IPS DF 6.9 (cell line): ENCODE results near the gene HAVCR2.

Experiments used
- DNase-seq: peaks from one replicate; pipeline ENCODE4 v3.0.0-alpha.2; 2013; ENCODE audit warnings: low read depth, low spot score
- H3K27ac ChIP-seq: one replicate; pipeline ENCODE4 v1.5.1; 2013; ENCODE audit warnings: low read length, control low read depth
- H3K27me3 ChIP-seq: 2 replicates; pipeline ENCODE4 v1.6.1; 2013; ENCODE audit warnings: mild to moderate bottlenecking, low read length; ENCODE audit not compliant: control insufficient read depth, insufficient read depth
- H3K36me3 ChIP-seq: 2 replicates; pipeline ENCODE4 v1.6.1; 2013; ENCODE audit warnings: low read length; ENCODE audit not compliant: control insufficient read depth, insufficient read depth
- H3K4me1 ChIP-seq: 2 replicates; pipeline ENCODE4 v1.6.1; 2013; ENCODE audit warnings: low read length; ENCODE audit not compliant: control insufficient read depth, insufficient read depth
- H3K4me3 ChIP-seq: 2 replicates; pipeline ENCODE4 v1.5.1; 2013; ENCODE audit warnings: mild to moderate bottlenecking, low read length
- H3K9me3 ChIP-seq: 2 replicates; pipeline ENCODE4 v1.6.1; 2013; ENCODE audit warnings: low read length, inconsistent platforms; ENCODE audit not compliant: control insufficient read depth, insufficient read depth
- WGBS: extraction: QIAGEN DNeasy Blood & Tissue Kit; methylation state at CpG from one replicate; pipeline ENCODE4 v1.1.7; 2013; ENCODE audit warnings: mixed read lengths, missing lambda C conversion rate; ENCODE audit not compliant: insufficient read length, insufficient coverage; 5-methylcytosine and 5-hydroxymethylcytosine counted together

HAVCR2 gene

DNA sequence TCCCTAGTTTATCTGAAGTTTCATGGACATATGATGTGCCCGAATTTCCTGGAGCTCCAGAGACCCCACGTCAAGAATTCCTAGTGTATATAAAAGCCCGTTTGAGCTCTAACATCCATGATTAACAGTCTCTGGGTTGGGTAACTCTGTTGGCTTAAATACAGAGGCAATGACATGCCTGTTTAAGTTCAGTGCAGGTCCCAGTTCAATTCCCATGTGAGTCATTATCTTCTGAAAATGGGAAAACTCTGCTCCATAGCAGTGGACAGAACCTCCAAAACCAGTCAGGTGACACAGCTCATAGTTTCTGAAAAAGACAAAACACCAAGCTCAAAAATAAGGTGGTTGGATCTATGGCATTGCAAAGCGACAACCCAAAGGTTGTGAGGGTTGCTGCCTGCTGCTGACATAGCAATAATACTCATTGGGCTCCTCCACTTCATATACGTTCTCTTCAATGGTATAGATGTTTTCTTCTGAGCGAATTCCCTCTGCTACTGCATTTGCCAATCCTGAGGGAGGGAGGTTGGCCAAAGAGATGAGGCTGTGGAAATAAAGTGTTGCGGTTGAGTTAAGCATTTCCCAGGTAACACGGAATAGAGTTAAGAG, 22.0 kb downstream of the HAVCR2 start:
- Histone ChIP-seq H3K27ac (no peak overlapping the region), H3K27me3 (no peaks in the 10 kb centered on the region), H3K4me1 (no peaks in the 10 kb centered on the region), H3K4me3 (no peak overlapping the region), H3K9me3 (no peaks in the 10 kb centered on the region), H3K36me3 (no peaks in the 10 kb centered on the region)
- DNase-seq, result no peak
- no CpG with 5 or more reads among the region's 8 CpGs for WGBS

DNA sequence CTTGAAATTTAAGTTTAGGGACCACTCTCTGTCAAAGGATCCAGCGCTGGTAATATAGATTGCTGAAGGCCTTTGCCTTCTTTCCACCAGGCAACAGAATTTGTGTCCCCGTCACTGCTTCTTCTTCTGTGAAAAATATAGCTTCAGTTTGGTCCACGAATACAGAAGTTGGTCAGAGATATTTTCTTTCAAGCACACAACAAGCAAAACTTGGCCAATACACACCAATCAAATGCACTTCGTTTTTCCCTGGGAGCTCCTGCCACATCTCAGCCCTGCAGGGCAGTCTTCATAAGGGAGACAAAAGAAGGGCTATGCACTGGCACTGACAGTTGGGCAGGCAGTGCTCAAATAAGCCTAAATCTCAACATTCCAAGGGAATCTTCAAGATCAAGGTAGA, 22.9 kb downstream of the HAVCR2 start:
- no peaks in the 10 kb centered on the region for H3K9me3 ChIP-seq
- H3K36me3 ChIP-seq, result no peaks in the 10 kb centered on the region
- no peak overlapping the region for H3K27ac ChIP-seq
- no peak overlapping the region for H3K4me3 ChIP-seq
- no peaks in the 10 kb centered on the region for H3K27me3 ChIP-seq
- DNase-seq, result no peak
- WGBS, result no CpG with 5 or more reads among the region's 4 CpGs
- no peaks in the 10 kb centered on the region for H3K4me1 ChIP-seq

DNA sequence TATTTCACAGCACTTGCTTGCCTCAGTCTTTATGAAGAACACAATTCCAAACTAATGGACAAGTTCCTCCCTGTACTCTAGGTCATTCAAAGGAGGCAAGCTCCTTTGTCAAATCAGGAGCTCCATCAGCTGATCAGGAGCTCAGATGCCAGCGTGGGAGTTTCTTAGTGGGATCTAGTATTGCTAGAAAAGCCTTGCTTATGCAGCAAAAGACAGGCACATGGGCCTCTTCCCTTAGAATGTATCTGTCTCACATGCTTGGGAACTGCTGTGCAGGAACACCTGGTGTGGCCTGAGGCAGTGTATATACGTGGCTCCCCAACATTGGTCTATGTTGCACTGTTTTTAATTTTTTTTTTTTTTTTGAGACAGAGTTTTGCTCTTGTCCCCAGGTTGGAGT, 28.6 kb downstream of the HAVCR2 start:
- no peak overlapping the region for H3K27ac ChIP-seq
- H3K4me3 ChIP-seq, result no peak overlapping the region
- no peaks in the 10 kb centered on the region for H3K36me3 ChIP-seq
- no peaks in the 10 kb centered on the region for H3K27me3 ChIP-seq
- H3K4me1 ChIP-seq, result no peaks in the 10 kb centered on the region
- H3K9me3 ChIP-seq, result no peaks in the 10 kb centered on the region
- DNase-seq, result no peak
- no CpG with 5 or more reads among the region's 2 CpGs for WGBS

DNA sequence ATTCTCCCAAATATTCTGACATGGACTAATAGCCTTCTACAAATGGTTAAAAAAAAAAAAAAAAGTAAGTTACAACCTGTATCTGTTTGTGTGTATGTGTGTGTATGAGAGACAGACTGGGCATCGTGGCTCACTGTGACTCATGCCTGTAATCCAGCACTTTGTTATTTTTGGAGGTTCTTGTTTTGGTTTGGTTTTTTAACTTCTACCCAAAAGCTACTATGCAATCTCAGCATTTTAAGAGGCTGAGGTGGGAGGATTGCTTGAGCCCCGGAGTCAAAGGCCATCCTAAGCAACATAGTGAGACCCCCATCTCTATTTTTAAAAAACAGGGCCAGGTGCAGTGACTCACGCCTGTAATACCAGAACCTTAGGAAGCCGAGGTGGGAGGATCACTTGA, 32.3 kb downstream of the HAVCR2 start:
- H3K9me3 ChIP-seq, result no peaks in the 10 kb centered on the region
- DNase-seq, result no peak
- no peaks in the 10 kb centered on the region for H3K27me3 ChIP-seq
- H3K4me3 ChIP-seq, result no peak overlapping the region
- H3K4me1 ChIP-seq, result no peaks in the 10 kb centered on the region
- no peaks in the 10 kb centered on the region for H3K36me3 ChIP-seq
- no peak overlapping the region for H3K27ac ChIP-seq
- no CpG with 5 or more reads among the region's 4 CpGs for WGBS

DNA sequence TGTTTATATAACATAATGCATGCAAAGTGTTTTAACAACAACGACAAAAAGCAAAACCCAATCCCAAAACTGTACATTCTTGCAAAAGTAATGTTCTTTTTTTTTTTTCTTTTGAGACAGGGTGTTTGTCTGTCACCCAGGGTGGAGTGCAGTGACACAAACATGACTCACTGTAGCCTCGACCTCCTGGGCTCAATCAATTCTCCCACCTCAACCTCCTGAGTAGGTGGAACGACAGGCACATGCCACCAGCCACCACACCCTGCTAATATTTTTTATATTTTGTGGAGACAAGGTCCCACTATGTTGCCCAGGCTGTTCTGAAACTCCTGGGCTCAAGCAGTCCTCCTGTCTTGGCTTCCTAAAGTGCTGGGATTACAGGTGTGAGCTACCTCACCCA, 36.3 kb downstream of the HAVCR2 start:
- no peak overlapping the region for H3K4me3 ChIP-seq
- no peaks in the 10 kb centered on the region for H3K27me3 ChIP-seq
- no peaks in the 10 kb centered on the region; the same call in 1 of the 2 replicates for H3K4me1 ChIP-seq
- H3K36me3 ChIP-seq, result no peaks in the 10 kb centered on the region
- WGBS, result no CpG with 5 or more reads among the region's 3 CpGs
- DNase-seq, result no peak
- no peaks in the 10 kb centered on the region for H3K9me3 ChIP-seq
- H3K27ac ChIP-seq, result no peak overlapping the region

DNA sequence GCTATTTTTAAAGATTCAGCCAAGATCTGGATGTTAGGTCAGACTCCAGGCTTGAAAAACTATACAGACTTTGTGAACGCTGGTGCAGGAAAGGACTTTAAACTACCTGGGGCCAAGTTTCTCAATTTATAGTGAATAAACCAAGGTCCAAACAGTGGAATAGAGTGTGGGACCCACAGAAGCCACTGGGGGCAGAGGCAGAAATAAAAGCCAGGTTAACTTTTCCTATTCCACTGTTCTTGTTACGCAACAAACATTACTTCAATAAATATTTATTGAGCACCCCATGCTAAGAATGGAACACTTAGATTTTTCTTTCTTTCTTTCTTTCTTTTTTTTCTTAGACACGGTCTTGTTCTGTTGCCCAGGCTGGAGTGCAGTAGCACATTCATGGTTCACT, 38.9 kb downstream of the HAVCR2 start:
- no peaks in the 10 kb centered on the region for H3K27me3 ChIP-seq
- H3K27ac ChIP-seq, result no peak overlapping the region
- H3K4me3 ChIP-seq, result no peak overlapping the region
- no CpG with 5 or more reads among the region's 3 CpGs for WGBS
- H3K9me3 ChIP-seq, result no peaks in the 10 kb centered on the region
- no peak for DNase-seq
- H3K36me3 ChIP-seq, result no peaks in the 10 kb centered on the region
- no peaks in the 10 kb centered on the region; the same call in 1 of the 2 replicates for H3K4me1 ChIP-seq

DNA sequence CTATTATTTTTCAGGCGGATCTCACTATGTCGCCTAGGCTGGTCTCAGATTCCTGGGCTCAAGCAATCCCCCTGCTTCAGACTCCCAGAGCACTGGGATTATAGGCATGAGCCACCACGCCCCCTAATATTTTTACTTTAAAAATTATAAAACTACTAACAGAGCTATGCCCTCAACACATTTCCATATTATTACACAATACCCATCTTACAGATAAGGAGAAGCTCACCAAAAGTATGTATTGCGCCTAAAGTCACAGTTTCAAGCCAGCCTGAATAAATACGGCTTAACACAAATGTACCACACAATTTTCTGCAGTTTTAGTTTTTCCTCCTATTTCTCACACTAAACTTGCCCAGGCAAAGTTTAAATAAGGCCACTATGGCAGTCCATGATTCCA, 40.1 kb downstream of the HAVCR2 start:
- no peak overlapping the region for H3K4me3 ChIP-seq
- no peaks in the 10 kb centered on the region; the same call in 1 of the 2 replicates for H3K4me1 ChIP-seq
- H3K27ac ChIP-seq, result no peak overlapping the region
- no peaks in the 10 kb centered on the region for H3K27me3 ChIP-seq
- H3K9me3 ChIP-seq, result no peaks in the 10 kb centered on the region
- 100% methylated on average over 1 of the region's 5 CpGs for WGBS
- no peak for DNase-seq
- no peaks in the 10 kb centered on the region for H3K36me3 ChIP-seq

DNA sequence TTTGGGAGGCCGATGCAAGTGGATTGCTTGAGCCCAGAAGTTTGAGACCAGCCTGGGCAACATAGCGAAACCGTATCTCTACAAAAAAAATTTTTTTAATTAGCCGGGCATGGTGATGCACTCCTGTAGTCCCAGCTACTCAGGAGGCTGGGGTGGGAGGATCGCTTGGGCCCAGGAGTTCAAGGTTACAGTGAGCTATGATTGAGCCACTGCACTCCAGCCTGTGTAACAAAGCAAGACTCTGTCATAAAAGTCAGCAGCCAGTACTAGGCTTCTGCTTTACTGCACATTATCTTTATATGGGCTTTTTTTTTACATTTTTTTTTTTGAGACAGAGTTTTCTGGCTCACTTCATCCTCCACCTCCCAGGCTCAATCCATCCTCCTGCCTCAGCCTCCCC, 40.5 kb downstream of the HAVCR2 start:
- WGBS, result no CpG with 5 or more reads among the region's 5 CpGs
- no peaks in the 10 kb centered on the region; the same call in 1 of the 2 replicates for H3K4me1 ChIP-seq
- no peaks in the 10 kb centered on the region for H3K36me3 ChIP-seq
- H3K27ac ChIP-seq, result no peak overlapping the region
- H3K9me3 ChIP-seq, result no peaks in the 10 kb centered on the region
- no peaks in the 10 kb centered on the region for H3K27me3 ChIP-seq
- no peak for DNase-seq
- no peak overlapping the region for H3K4me3 ChIP-seq

DNA sequence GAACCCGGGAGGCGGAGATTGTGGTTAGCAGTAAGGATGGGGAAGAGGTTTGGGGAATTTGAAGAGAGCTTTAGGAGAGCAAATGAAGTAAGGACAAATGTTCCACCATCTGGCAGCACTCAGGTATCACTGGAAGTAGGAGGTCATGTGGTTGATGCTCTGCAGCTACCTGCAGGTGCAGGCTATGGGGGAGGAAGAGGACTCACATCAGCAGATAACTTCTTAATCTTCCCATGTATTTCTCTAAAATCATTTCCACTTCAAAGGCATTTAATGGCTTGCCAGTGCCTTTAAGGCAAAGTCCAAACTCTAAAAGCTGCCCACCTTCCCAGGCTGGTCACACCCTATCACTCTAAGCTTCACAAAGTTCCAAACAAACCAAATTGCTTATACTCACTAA, 41.8 kb downstream of the HAVCR2 start:
- Histone ChIP-seq H3K27ac (no peak overlapping the region), H3K4me1 (no peaks in the 10 kb centered on the region; the same call in 1 of the 2 replicates), H3K9me3 (no peaks in the 10 kb centered on the region), H3K36me3 (no peaks in the 10 kb centered on the region), H3K27me3 (no peaks in the 10 kb centered on the region), H3K4me3 (no peak overlapping the region)
- WGBS, result no CpG with 5 or more reads among the region's 2 CpGs
- no peak for DNase-seq

DNA sequence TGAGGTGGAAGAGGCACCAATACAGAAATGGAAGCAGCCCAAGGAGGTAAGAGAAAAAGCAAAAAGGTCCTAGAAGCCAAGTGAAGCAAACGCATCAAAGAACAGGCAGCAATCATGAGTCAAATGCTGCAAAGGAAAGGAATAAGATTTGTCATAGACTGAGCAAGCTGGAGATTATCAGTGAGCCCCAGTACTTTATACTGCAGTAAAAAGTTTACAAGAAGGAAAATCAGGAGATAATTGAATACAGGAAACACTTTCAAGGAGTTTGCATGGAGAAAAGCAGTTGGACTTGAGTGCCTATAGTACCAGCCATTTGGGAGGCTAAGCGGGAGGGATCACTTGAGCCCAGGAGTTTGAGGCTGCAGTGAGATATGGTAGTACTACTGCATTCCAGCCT, 42.8 kb downstream of the HAVCR2 start:
- no peak overlapping the region for H3K27ac ChIP-seq
- H3K4me3 ChIP-seq, result no peak overlapping the region
- H3K4me1 ChIP-seq, result no peaks in the 10 kb centered on the region; the same call in 1 of the 2 replicates
- no peaks in the 10 kb centered on the region for H3K36me3 ChIP-seq
- WGBS, result no CpG with 5 or more reads among the region's 2 CpGs
- DNase-seq, result no peak
- no peaks in the 10 kb centered on the region for H3K9me3 ChIP-seq
- H3K27me3 ChIP-seq, result no peaks in the 10 kb centered on the region

DNA sequence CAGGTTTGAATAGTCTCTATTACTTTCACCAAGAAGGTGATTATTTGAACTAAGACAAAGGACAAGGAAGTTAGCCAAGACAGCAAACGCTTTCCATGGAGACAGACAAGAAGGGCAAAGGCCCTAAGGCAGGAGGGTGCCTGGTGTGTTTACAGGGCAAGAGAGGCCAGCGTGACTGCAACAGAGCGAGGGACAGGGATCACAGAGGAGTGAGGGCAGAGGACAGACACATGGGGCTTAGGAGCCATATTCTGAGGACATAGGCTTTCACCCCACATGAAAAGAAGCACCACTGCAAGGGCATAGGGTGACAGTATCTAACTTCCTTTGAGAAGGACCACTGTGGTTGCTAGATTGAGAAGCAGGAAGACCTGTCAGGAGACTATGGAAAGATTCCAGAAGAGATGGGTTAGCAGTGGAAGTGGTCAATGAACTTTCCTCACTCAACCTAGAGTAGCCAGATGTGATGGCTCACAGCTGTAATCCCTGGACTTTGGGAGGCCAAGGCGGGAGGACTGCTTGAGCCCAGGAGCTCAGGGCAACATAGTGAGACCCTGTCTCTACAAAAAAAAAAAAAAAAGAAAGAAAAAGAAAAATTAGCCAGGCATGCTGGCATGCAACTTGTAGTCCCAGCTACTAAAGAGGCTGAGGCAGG, 44.9 kb downstream of the HAVCR2 start:
- WGBS, result no CpG with 5 or more reads among the region's 4 CpGs
- no peak for DNase-seq
- no peak overlapping the region for H3K4me3 ChIP-seq

More for the DNA sequence above, 44.9 kb downstream of the HAVCR2 start:
- H3K27ac ChIP-seq, result no peak overlapping the region
- H3K36me3 ChIP-seq, result no peaks in the 10 kb centered on the region
- H3K9me3 ChIP-seq, result no peaks in the 10 kb centered on the region
- no peaks in the 10 kb centered on the region for H3K27me3 ChIP-seq
- H3K4me1 ChIP-seq, result no peaks in the 10 kb centered on the region
